DLD1 (cell line): ENCODE measurements around the gene RAB1B.

Experiments used
- in situ Hi-C: cut with HindIII; loops from 2 replicates; pipeline ENCODE4 v1.10.0; 2017; ENCODE audit warnings: low sequenced_read_pairs

The RAB1B gene

DNA sequence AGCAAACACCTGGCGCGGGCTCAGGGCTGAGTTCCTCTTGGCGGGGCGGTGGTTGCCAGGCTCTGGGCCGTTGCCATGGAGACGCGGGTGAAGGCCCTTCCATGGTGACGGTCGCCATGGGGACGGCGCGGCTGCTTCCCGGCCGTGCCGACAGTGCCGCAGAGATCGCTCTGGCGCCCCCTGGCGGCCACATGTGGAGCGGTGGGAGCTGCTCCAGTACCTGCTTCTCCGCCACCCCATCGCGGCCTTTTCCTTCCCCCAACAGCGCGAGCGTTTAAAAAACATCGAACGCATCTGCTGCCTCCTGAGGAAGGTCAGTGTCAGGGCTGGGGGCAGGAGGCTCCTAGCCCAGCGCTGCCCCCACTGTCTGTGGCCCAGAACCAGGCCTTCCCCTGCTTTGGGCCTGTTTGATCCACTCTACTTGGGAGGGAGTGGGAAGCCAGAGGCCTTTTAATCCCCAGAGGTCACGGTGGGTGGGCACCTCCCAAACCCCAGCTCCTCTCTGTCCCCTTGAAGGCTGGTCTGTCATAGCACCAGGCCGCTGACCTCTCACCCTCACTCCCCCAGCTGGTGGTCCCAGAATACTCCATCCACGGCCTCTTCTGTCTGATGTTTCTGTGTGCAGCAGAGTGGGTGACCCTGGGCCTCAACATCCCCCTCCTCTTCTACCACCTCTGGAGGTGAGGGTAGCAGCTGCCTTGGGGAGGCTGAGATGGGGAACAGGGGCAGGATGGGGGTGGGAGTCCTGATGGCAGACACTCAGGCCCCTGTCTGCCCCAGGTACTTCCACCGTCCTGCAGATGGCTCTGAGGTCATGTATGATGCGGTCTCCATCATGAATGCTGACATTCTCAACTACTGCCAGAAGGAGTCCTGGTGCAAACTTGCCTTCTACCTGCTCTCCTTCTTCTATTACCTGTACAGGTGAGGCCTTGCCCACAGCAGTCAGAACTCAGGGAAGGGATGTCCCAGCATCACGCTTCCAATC, 14.3 kb downstream of the RAB1B start:
- in situ Hi-C loops: no loop called here

- in situ Hi-C loops: no loop called here
These were observed 15.1 kb downstream of the RAB1B start for GRCh38 chr11:66283461-66284105.

DNA sequence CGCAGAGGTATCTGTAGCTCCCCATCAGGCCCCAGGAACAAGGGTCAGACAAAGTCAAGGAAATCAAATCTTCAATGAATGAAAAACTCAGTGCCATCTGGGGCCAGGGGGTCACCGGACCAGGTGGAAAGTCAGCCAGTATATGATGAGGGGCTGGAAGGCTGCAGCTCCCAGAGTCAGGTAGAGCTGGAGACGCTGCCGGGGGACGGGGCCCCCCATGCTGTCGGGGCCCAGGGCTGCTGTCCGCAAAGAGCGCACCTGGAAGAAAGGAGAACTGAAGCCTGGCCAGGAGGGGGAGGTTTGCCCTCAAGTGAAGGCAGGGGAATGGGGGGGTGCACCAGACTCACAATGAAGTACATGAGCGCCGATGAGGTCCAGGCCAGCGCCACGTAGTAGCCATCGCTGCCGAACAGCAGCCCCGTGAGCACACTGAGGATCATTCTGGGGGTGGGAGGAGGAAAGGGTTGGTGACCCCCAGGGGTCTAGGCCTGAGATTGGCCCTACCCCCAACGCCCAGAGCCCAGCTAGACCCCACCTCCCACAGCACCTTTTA, 16.2 kb downstream of the RAB1B start:
- in situ Hi-C loops: no loop called here

DNA sequence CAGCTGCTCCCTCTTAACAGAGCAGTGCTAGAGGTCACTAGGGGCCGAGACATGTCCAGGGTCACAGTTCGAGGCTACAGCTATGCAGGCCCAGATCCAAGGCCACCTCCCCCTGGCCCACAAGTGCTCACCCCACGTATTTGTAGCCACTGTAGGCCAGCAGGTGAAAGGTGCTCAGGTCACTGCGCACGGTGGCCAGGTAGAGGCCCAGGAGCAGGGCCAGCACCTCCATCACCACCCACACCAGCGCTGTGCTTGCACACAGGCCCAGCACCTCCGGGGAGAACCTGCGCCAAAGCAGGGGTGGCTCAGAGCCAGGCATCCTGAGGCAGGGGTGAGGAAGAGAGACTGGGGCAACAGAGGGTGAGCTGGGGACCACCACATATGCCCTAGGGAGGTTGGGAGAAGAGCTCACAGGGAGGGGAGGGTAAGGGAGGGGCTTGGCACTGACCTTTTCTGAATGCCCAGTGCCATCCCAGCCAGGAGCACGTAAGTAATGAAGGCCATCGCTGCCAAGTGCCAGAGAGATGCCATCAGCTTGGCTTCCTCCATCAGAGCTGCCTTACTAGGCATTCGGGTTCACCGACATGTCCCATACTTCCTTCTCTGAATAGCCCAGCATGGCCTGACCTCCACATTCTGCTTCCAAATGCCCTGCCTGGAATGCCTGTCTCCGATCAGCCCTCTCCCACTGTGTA, 17.0 kb downstream of the RAB1B start:
- in situ Hi-C loops: no loop called here

- in situ Hi-C loops: no loop called here
These were observed 18.3 kb downstream of the RAB1B start for GRCh38 chr11:66286699-66287098.

- in situ Hi-C loops: no loop called here
These were observed 18.9 kb downstream of the RAB1B start for GRCh38 chr11:66287211-66287888.

DNA sequence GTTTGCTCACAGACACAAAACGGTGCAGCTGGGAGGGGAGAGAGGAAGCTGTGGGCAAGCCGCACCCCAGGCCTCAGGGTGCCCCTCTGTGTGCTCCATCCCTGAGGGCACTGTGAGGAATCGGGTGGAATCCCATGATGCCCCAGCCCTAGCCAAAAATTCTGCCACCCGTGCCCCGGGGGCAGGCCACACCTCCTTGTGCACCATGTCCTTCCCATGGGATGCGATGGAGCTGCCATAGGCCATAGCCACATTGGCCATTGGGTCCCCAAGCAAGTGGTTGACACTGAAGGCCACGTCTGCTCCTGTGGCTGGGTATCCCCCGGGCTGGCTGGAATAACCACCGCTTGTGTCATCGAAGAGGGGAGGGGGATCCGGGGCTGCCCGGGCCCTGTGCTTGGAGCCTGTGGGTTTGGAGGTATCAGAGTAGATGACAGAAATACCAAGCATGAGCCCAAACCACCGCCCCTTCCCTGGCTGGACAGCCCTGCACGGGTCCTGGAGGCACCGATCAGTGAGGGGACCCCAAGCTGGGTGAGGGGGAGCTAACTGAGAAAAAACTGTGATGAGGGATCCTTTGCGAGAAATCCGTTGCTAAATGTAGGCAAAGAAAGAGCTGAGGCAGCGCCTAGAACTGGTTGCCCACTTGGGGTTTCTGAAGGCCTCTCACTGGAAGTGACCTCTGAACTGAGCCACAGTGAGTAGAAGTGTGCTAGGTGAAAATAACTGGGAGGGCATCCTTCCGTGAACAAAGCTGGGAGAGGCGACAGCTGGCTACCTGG, 19.6 kb downstream of the RAB1B start:
- in situ Hi-C loops: no loop called here

GRCh38 chr11:66288671-66289547, 20.5 kb downstream of the RAB1B start, which contains the start of gene YIF1A:
YIF1A (minus strand) TSS chr11:66289143; CDS start chr11:66288985, 158 bp downstream.
- in situ Hi-C loops: no loop called here

DNA sequence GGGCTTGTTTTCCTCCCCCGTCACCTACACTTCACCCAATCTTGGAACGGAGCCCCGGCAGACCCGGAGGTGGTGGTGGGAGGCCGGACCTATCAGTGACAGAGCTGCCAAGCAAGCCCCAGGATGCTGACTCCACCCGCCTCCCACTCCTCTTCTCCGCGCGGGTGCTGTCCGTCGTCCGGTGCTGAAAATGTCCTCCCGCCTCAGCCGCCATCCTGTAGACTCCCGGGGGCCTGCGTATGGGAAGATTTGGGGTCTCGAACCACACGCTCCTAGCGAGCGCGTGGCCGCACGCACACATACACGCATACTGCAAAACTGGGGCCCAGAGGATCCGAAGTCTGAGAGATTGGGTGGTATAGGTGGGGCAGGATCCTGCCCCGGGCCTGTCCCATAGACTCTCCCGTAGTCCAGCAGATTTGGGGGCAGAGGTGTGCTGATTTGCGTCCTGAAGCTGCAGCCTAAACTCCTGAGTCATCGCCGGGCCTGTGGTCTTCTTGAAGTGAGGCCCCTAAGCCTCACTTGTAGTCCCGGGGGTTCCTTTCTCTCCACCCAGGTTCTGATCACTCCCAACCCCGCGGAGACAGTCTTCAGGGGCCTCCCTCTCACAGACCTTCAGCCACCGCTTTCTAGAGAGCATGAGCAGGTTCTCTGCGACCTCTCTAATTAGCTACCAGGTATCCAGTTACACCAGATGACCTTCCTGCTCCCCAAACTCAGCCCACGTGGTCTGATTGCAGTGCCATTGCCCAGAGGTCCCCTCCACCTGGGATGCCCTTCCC, 21.3 kb downstream of the RAB1B start:
- in situ Hi-C loops: no loop called here

DNA sequence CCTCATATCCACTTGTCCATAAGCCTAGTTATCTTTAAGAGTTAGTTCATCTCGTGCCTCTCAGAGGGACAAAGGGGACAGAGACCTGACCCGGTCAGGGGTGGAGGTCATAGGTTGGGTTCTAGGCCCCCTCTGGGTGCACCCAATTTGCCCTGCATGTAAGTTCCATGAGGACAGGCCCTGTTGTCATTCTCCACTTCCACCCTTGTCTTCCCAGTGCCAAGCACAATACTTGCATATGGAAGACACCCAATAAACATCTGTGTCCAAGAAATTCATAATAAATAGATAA, 21.8 kb downstream of the RAB1B start:
- in situ Hi-C loops: no loop called here

DNA sequence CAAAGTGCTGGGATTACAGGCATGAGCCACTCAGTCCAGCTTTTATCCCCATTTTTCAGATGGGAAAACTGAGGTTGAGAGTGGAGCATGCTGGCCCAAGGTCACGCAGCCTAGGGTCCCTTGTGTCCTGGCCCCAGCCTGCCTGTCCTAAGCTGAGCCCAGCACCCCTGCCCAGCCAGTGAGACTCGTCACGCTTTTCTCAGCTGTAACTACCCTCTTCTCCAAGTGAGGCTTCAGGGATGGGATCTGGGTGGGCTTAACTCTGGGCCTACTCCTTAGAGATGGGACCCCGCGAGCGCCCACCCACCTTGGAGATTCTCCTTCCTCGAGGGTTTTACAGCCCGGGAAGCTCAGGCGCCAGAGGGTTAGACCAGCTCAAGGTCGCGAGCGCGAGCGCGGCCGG, 22.9 kb downstream of the RAB1B start:
- in situ Hi-C loops: no loop called here

- in situ Hi-C loops: no loop called here
These were observed 23.5 kb downstream of the RAB1B start, which contains the start of gene TMEM151A for GRCh38 chr11:66291706-66292542. TMEM151A (plus strand) TSS chr11:66291894; CDS start chr11:66292014, 120 bp downstream.

DNA sequence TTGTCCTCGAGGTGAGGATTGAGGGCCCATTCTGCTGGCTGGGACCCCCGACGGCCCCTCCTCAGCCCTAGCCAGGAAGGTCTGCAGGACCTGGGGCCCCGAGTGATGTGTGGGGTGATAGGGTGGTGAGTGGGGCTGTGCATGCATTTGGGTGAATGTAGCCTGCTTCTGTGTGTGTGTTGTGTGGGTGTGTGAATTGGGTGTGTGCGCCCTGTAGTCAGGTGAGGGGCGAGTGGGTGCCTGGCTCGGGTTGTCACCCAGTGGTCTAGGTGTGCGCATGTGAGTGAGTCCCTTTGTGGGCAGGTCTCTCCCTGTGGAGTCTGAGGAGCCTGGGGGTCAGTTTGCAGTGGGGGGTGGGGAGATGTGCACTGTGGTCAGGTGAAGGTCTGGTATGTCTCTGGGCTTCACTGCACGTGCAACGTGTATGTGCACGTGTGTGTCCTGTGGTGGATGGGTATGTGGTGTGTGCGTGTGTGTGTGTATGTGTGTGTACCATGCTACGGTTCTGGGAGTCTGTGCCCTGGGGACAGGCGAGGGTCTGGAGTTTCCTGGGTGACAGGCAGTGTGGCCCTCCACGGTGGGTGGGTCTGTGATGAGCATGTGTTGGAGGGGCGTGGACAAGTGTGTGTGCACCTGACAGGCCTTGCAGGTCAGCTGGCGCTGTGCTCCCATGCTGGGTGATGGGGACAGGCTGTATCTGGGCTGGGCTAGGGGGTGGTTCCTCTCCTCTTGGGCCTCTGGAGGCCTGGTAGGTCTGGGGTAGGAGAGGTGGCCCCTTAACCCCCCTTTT, 24.3 kb downstream of the RAB1B start:
- in situ Hi-C loops: no loop called here

GRCh38 chr11:66293352-66293751, 24.9 kb downstream of the RAB1B start:
- in situ Hi-C loops: no loop called here

DNA sequence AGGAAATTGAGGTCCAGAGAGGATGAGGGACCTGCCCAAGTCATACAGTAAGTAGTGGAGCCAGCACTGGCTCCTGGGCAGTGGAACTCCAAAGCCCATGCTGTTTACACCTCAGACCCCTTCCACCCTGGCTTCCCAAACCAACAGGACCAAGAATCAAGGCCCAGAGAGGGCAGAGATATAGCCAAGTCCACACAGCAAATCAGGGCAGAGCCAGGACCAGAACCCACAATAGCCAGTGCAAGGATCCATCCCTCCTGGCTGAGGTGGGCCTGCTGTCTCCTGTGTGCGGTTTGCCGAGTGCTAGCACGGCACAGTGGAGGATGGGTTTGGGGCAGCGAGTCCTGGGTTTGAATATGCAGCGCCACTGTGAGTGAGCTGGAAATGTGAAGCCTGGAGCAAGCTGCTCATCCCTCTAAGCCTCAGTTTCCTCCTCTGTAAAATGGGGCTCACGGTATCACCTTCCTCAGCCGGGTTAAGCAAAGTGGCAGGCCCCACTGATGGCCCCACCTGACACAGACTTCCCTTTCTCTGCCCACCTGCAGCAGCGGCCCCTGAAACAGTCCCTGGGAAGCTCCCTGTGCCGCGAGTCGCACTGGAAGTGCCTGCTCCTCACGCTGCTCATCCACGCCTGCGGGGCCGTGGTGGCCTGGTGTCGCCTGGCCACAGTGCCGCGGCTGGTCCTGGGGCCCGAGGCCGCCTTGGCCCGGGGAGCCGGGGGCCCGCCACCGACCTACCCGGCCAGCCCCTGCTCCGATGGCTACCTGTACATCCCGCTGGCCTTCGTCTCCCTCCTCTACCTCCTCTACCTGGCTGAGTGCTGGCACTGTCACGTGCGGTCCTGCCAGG, 25.6 kb downstream of the RAB1B start:
- in situ Hi-C loops: no loop called here
